Thyroid gland (tissue), 4 donors: ENCODE measurements around the gene LRCH1. TPM values are rescaled to one million over a fixed set of nuclear protein-coding genes. Genes with fewer than 3 reads are reported as not detected.
"Not testable (repeated sequence)": the region's sequence is repeated elsewhere in the genome, so short reads cannot be mapped to it uniquely, and the experiment has no call there.

Experiments used
- DNase-seq, 2 donors: peaks; one replicate each; pipeline ENCODE4 v3.0.0-alpha.2; 2019
- H3K27ac ChIP-seq, 3 donors: fragments of 200-600 bp; sonication (generic); 1 replicate in 2 of 3; 2 replicates in 1 of 3; pipeline ENCODE4 v1.5.1; 2016 to 2019; ENCODE audit warnings: mild to moderate bottlenecking in 1 of 3, moderate library complexity in 1 of 3
- H3K27me3 ChIP-seq: fragments of 200-600 bp; sonication (generic); one replicate; pipeline ENCODE4 v1.5.1; 2019
- H3K36me3 ChIP-seq, 2 donors: fragments of 200-600 bp; sonication (generic); one replicate each; pipeline ENCODE4 v1.5.1; 2016 to 2019
- H3K4me1 ChIP-seq, 2 donors: fragments of 200-600 bp; sonication (generic); one replicate each; pipeline ENCODE4 v1.5.1; 2017 to 2019
- H3K4me3 ChIP-seq, 3 donors: fragments of 200-600 bp; sonication (generic); replicated peaks in 1 of 3; 1 replicate in 2 of 3; 2 replicates in 1 of 3; pipeline ENCODE4 v1.5.1; 2016; ENCODE audit warnings: mild to moderate bottlenecking in 1 of 3
- H3K9me3 ChIP-seq: fragments of 200-600 bp; sonication (generic); one replicate; pipeline ENCODE4 v1.5.1; 2017
- CTCF ChIP-seq, 6 experiments: fragments of 200-600 bp in 3 of 6; fragments of 450-650 bp in 3 of 6; sonication (generic) in 3 of 6; IDR thresholded peaks; one replicate each; pipeline ENCODE4 v1.5.1; 2016 to 2019; ENCODE audit warnings: antibody characterized with exemption in 6 of 6, mild to moderate bottlenecking in 2 of 6, inconsistent platforms in 1 of 6, moderate library complexity in 1 of 6
- POLR2A ChIP-seq, 2 donors: fragments of 450-650 bp; IDR thresholded peaks; one replicate each; pipeline ENCODE4 v1.6.1; 2017; ENCODE audit warnings: antibody characterized with exemption in 2 of 2, mild to moderate bottlenecking in 2 of 2, moderate library complexity in 1 of 2
- WGBS, 2 donors: methylation state at CpG; one replicate each; pipeline ENCODE4 v1.1.5; 2017; 5-methylcytosine and 5-hydroxymethylcytosine counted together
- intact Hi-C: fragments of 100-400 bp; cut with DNase I; formaldehyde crosslinking; loops from one replicate; pipeline ENCODE4 v1.15.1; 2023
- total RNA-seq, 4 donors: library from RNA; depleted of rRNA; stranded (reverse); fragments of >200 nt; gene quantifications; one replicate each; pipeline ENCODE4 v1.2.3, GENCODE V29; 2016

The LRCH1 gene
- total RNA-seq, 4 donors from 2014 or later = 13.5 to 19.3 (median 15.9) TPM

DNA sequence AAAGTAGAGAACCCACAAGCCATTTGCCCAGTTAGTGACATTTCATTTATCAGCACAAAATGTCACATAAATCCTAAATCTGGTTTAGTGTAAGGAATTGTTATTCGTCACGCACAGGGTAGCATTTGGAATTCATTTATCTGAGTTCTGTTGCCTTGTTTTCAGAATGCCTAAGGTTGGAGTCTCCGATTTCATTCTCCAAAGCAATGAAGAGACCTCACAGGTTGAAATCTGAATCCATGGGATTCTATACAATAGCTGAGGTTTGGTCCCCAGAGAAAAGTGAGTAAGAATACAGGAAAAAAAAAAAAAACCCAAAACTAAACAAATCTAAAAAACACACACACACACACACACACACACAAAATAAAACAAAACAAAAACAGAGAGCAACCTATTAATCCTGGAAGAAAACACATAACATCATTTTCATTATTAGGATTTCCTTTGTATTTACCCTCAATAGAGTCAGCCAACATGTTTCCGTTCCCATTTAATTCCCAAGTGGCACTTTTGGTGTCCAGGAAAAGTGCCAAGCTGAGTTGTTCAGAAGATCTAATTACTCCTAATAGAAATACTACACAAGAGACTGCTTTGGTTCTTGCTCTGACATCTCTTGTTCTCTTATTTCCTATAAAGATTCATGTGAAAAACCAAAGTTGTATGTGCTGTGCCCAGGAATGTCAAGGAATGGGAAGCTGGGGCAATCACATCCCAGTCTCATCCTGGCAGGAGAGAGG, 36.2 kb upstream of the LRCH1 start:
- Histone ChIP-seq H3K27ac (no peak overlapping the region), H3K27me3 (no peaks in the 10 kb centered on the region), H3K4me1 (no peaks in the 10 kb centered on the region), H3K4me3 (no peak overlapping the region), H3K9me3 (no peaks in the 10 kb centered on the region), H3K36me3 (no peaks in the 10 kb centered on the region)
- WGBS, 2 donors = 58 to 66% methylated on average over 4 of the region's 4 CpGs
- DNase-seq = peak in 1 of 2 donors; percentile 11
- TF ChIP-seq CTCF (IDR thresholded peaks at IDR 0.05) (no peak), POLR2A (IDR thresholded peaks at IDR 0.05) (no peak)
- intact Hi-C loops = no loop called here

DNA sequence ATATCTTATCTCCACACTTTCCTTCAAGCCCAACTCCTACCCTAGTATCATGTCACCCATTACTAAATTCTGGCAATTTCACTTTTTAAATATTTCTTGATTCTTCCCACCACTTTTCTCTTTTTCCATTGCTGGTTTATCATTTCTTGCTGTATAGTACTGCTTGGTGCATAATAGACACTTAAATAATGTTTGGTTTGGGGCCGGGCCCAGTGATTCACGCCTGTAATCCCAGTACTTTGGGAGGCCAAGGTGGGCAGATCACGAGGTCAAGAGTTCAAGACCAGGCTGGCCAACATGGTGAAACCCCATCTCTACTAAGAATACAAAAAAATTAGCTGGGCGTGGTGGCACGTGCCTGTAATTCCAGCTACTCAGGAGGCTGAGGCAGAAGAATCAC, 35.2 kb upstream of the LRCH1 start:
- intact Hi-C loops, DNase-seq, H3K4me1 ChIP-seq, H3K9me3 ChIP-seq, H3K27ac ChIP-seq, H3K27me3 ChIP-seq, H3K36me3 ChIP-seq, H3K4me3 ChIP-seq: not testable (repeated sequence)
- 88 to 92% methylated on average over 5 of the region's 5 CpGs for WGBS, 2 donors

DNA sequence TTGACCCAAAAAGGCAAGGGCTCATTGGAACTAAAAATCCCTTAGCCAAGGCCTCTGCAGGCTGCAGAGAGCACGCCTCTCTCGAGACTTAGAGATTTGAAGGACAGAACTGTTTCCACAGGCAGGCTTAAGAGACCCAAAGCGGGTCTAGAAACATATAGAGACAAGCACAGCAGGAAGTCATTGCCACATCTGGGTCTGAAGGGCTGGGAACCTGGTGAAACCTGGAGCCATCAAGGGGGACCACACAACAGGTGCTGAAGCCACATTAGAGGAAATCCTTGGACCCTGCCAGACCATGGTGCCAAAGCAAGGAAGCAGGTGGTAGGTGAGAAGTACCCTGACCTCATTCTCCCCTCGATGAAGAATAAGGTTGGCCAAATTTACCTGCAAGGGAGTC, 33.8 kb upstream of the LRCH1 start:
- Histone ChIP-seq H3K27me3 (no peaks in the 10 kb centered on the region), H3K4me3 (no peak overlapping the region), H3K36me3 (no peaks in the 10 kb centered on the region), H3K4me1 (no peaks in the 10 kb centered on the region), H3K27ac (no peak overlapping the region), H3K9me3 (no peaks in the 10 kb centered on the region)
- intact Hi-C loops = no loop called here
- TF ChIP-seq CTCF (IDR thresholded peaks at IDR 0.05) (no peak), POLR2A (IDR thresholded peaks at IDR 0.05) (no peak)
- WGBS, 2 donors = 83 to 91% methylated on average over 4 of the region's 4 CpGs
- no peak for DNase-seq

GRCh38 chr13:46520166-46520565, 32.8 kb upstream of the LRCH1 start:
- Histone ChIP-seq H3K4me1 (no peaks in the 10 kb centered on the region), H3K27me3 (no peaks in the 10 kb centered on the region), H3K4me3 (no peak overlapping the region), H3K27ac (no peak overlapping the region), H3K9me3 (no peaks in the 10 kb centered on the region), H3K36me3 (no peaks in the 10 kb centered on the region)
- DNase-seq = no peak
- 78 to 82% methylated on average over 2 of the region's 2 CpGs for WGBS, 2 donors
- no peak for TF ChIP-seq CTCF (IDR thresholded peaks at IDR 0.05)
- no peak for TF ChIP-seq POLR2A (IDR thresholded peaks at IDR 0.05)
- intact Hi-C loops = no loop called here

DNA sequence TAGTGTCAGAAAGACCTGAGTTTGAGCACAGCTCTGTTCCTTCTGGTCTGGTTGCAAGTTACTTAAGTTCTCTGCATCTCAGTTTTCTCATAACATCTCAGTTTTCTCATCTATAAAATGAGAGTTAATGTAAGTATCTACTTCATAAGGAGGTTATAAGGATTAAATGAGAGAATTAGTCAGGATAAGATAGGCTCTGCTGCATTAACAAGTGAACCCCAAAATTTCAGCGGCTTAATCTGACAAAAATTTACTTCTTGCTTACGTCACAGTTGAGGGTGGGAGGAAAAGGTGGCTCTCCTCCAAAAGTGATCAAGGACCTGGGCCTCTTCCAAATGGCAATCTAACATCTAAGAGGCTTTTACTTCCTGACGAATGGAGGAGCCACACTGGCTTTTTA, 31.5 kb upstream of the LRCH1 start:
- Histone ChIP-seq H3K4me1 (no peaks in the 10 kb centered on the region), H3K4me3 (no peak overlapping the region), H3K27ac (no peak overlapping the region), H3K27me3 (no peaks in the 10 kb centered on the region), H3K9me3 (no peaks in the 10 kb centered on the region), H3K36me3 (no peaks in the 10 kb centered on the region)
- 53 to 67% methylated on average over 3 of the region's 3 CpGs for WGBS, 2 donors
- intact Hi-C loops = no loop called here
- TF ChIP-seq CTCF (IDR thresholded peaks at IDR 0.05) (no peak), POLR2A (IDR thresholded peaks at IDR 0.05) (no peak)
- no peak for DNase-seq
